ENCODE results near the gene ERVW-1.
"Not testable (repeated sequence)": the region's sequence is repeated elsewhere in the genome, so short reads cannot be mapped to it uniquely, and the experiment has no call there.

Gene ERVW-1

GRCh38 chr7:92489634-92490033 lies 11.9 kb upstream of the ERVW-1 start:
- Histone ChIP-seq H3K27me3 (ENCODE audit: control insufficient read depth in 1 of 2, insufficient read depth in 2 of 2, low read length in 2 of 2) (no peaks in the 10 kb centered on the region), H3K9ac (ENCODE audit: low read length in 2 of 2) (no peak overlapping the region), H3K9me3 (ENCODE audit: control insufficient read depth in 2 of 2, low read length in 2 of 2) (no peaks in the 10 kb centered on the region), H3K4me3 (ENCODE audit: low read length in 2 of 2) (no peak overlapping the region), H3K36me3 (ENCODE audit: control insufficient read depth in 2 of 2, insufficient read depth in 2 of 2, low read length in 2 of 2) (peaks cover 33 to 41% of the 10 kb centered on the region in 2 donors), H3K4me1 (ENCODE audit: control insufficient read depth, insufficient read depth, low read length) (no peaks in the 10 kb centered on the region), H3K27ac (ENCODE audit: low read length) (no peak overlapping the region)

DNA sequence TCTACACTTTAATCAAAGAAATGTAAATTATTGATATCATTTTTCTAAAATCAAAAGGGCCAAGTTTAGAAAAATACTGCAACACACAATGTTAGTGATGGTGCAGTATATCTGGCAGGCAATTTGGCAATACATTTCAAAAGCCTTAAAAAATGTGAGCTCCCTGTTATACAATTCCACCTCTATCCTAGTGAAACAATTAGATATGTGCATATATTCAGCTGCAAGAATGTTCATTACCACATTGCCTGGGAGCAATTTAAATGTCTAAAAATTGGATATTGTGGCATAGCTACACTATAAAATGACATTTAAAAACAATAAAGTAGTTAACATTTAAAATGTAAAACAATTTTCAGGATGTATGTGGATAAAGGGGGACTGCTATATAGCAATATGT lies 10.1 kb upstream of the ERVW-1 start:
- Histone ChIP-seq H3K9me3 (ENCODE audit: control insufficient read depth in 2 of 2, low read length in 2 of 2) (no peaks in the 10 kb centered on the region), H3K9ac (ENCODE audit: low read length in 2 of 2) (no peak overlapping the region), H3K27ac (ENCODE audit: low read length) (no peak overlapping the region), H3K4me3 (ENCODE audit: low read length in 2 of 2) (no peak overlapping the region), H3K4me1 (ENCODE audit: control insufficient read depth, insufficient read depth, low read length) (no peaks in the 10 kb centered on the region), H3K36me3 (ENCODE audit: control insufficient read depth in 2 of 2, insufficient read depth in 2 of 2, low read length in 2 of 2) (peaks cover 27 to 32% of the 10 kb centered on the region in 2 donors), H3K27me3 (ENCODE audit: control insufficient read depth in 1 of 2, insufficient read depth in 2 of 2, low read length in 2 of 2) (no peaks in the 10 kb centered on the region)

DNA sequence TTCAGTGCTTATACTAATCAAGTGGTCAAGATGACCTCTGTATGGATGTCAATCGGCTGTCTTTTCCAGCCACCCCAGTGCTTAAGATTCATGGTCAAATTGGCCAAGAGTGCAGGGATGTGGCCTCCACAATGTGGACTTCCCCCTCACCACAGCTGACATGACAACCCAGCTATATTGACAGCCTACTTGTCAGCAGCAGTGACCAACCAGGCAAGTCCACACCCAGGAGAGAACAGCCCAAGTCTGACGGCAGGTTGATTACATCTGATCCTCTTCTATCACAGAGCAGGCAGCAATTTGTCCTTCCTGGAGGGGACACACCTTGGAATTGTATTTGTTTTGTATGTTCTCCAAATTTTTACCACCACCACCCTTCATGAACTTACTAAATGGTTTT lies 8.2 kb upstream of the ERVW-1 start:
- H3K27ac ChIP-seq (ENCODE audit: low read length) = no peak overlapping the region
- no peak overlapping the region for H3K4me3 ChIP-seq (ENCODE audit: low read length in 2 of 2)
- no peaks in the 10 kb centered on the region for H3K9me3 ChIP-seq (ENCODE audit: control insufficient read depth in 2 of 2, low read length in 2 of 2)
- H3K9ac ChIP-seq (ENCODE audit: low read length in 2 of 2) = no peak overlapping the region
- no peaks in the 10 kb centered on the region for H3K27me3 ChIP-seq (ENCODE audit: control insufficient read depth in 1 of 2, insufficient read depth in 2 of 2, low read length in 2 of 2)
- H3K36me3 ChIP-seq (ENCODE audit: control insufficient read depth in 2 of 2, insufficient read depth in 2 of 2, low read length in 2 of 2) = peaks cover 20 to 22% of the 10 kb centered on the region in 2 donors
- H3K4me1 ChIP-seq (ENCODE audit: control insufficient read depth, insufficient read depth, low read length) = no peaks in the 10 kb centered on the region

DNA sequence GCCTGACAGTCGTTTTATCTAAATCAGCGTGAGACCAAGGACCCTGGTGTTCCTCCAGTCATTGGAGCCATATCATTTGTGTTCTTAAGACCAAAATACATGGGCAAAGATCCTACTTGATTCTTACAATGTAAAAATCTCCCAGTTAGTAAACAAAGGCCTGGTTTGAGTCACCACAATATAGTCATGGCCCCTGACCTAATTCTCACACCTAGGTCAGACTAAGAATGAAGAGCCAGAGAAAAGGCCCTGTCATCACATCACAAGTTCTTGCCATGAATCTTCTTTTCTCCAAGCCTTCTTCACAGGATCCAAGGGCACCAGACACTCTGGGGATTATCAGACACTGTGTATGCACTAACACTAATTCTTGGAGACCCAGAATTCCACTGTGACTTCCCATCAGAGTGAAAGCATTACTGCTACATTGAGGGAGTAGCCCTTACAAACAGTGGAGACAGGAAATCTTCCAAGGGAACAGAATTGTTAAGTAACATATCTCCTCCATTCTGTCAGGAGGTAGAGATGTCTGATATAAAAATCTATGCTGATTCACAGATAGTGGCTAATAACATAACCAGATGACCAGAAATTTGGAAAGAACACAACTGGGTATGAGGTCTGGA lies 7.6 kb upstream of the ERVW-1 start:
- H3K27me3 ChIP-seq (ENCODE audit: control insufficient read depth in 1 of 2, insufficient read depth in 2 of 2, low read length in 2 of 2) = no peaks in the 10 kb centered on the region
- H3K27ac ChIP-seq (ENCODE audit: low read length) = no peak overlapping the region
- no peaks in the 10 kb centered on the region for H3K9me3 ChIP-seq (ENCODE audit: control insufficient read depth in 2 of 2, low read length in 2 of 2)
- no peak overlapping the region for H3K4me3 ChIP-seq (ENCODE audit: low read length in 2 of 2)
- peaks cover 16 to 20% of the 10 kb centered on the region in 2 donors for H3K36me3 ChIP-seq (ENCODE audit: control insufficient read depth in 2 of 2, insufficient read depth in 2 of 2, low read length in 2 of 2)
- H3K9ac ChIP-seq (ENCODE audit: low read length in 2 of 2) = no peak overlapping the region
- H3K4me1 ChIP-seq (ENCODE audit: control insufficient read depth, insufficient read depth, low read length) = no peaks in the 10 kb centered on the region

DNA sequence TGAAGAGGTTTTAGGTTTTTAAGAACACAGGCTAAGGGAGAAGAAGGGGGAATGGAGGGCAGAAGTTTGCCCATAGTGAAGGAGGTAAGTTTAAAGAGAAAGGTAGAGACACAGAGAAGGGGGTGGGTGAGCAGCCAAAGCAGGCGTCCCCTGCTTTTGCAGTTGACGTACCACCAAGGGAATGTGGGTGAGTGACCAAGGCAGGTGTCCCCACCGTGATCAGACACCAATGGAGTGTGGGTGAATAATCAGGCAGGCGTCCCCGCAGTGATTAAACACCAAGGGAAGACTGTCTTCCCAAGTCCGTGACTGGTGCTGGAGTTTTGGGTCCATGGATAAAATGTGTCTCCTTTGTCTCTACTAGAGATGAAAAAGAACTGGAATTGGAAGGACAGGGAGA lies 6.5 kb upstream of the ERVW-1 start:
- H3K4me3 ChIP-seq (ENCODE audit: low read length in 2 of 2); H3K27me3 ChIP-seq (ENCODE audit: control insufficient read depth in 1 of 2, insufficient read depth in 2 of 2, low read length in 2 of 2); H3K27ac ChIP-seq (ENCODE audit: low read length); H3K9me3 ChIP-seq (ENCODE audit: control insufficient read depth in 2 of 2, low read length in 2 of 2); H3K9ac ChIP-seq (ENCODE audit: low read length in 2 of 2); H3K4me1 ChIP-seq (ENCODE audit: control insufficient read depth, insufficient read depth, low read length): not testable (repeated sequence)
- peaks cover 10 to 20% of the 10 kb centered on the region in 2 donors for H3K36me3 ChIP-seq (ENCODE audit: control insufficient read depth in 2 of 2, insufficient read depth in 2 of 2, low read length in 2 of 2)

GRCh38 chr7:92483624-92484023 lies 5.9 kb upstream of the ERVW-1 start:
- H3K36me3 ChIP-seq (ENCODE audit: control insufficient read depth in 2 of 2, insufficient read depth in 2 of 2, low read length in 2 of 2) = peaks cover 8 to 18% of the 10 kb centered on the region in 2 donors
- H3K4me3 ChIP-seq (ENCODE audit: low read length in 2 of 2); H3K27me3 ChIP-seq (ENCODE audit: control insufficient read depth in 1 of 2, insufficient read depth in 2 of 2, low read length in 2 of 2): not testable (repeated sequence)

GRCh38 chr7:92479146-92479545 lies 1.4 kb upstream of the ERVW-1 start:
- not testable (repeated sequence) for H3K9me3 ChIP-seq (ENCODE audit: control insufficient read depth in 2 of 2, low read length in 2 of 2); H3K27me3 ChIP-seq (ENCODE audit: control insufficient read depth in 1 of 2, insufficient read depth in 2 of 2, low read length in 2 of 2); H3K9ac ChIP-seq (ENCODE audit: low read length in 2 of 2); H3K4me1 ChIP-seq (ENCODE audit: control insufficient read depth, insufficient read depth, low read length); H3K27ac ChIP-seq (ENCODE audit: low read length); H3K4me3 ChIP-seq (ENCODE audit: low read length in 2 of 2); H3K36me3 ChIP-seq (ENCODE audit: control insufficient read depth in 2 of 2, insufficient read depth in 2 of 2, low read length in 2 of 2)

More at GRCh38 chr7:92483624-92484023, 5.9 kb upstream of the ERVW-1 start:
- not testable (repeated sequence) for H3K9ac ChIP-seq (ENCODE audit: low read length in 2 of 2); H3K27ac ChIP-seq (ENCODE audit: low read length); H3K4me1 ChIP-seq (ENCODE audit: control insufficient read depth, insufficient read depth, low read length); H3K9me3 ChIP-seq (ENCODE audit: control insufficient read depth in 2 of 2, low read length in 2 of 2)

GRCh38 chr7:92478711-92479110 lies 965 bp upstream of the ERVW-1 start:
- Histone ChIP-seq H3K4me3 (ENCODE audit: low read length in 2 of 2) (no peak overlapping the region), H3K9ac (ENCODE audit: low read length in 2 of 2) (no peak overlapping the region), H3K27me3 (ENCODE audit: control insufficient read depth in 1 of 2, insufficient read depth in 2 of 2, low read length in 2 of 2) (no peaks in the 10 kb centered on the region), H3K4me1 (ENCODE audit: control insufficient read depth, insufficient read depth, low read length) (no peaks in the 10 kb centered on the region), H3K27ac (ENCODE audit: low read length) (no peak overlapping the region), H3K9me3 (ENCODE audit: control insufficient read depth in 2 of 2, low read length in 2 of 2) (no peaks in the 10 kb centered on the region), H3K36me3 (ENCODE audit: control insufficient read depth in 2 of 2, insufficient read depth in 2 of 2, low read length in 2 of 2) (no peaks in the 10 kb centered on the region)

- Histone ChIP-seq H3K27ac (ENCODE audit: low read length) (no peak overlapping the region), H3K4me3 (ENCODE audit: low read length in 2 of 2) (no peak overlapping the region), H3K4me1 (ENCODE audit: control insufficient read depth, insufficient read depth, low read length) (no peaks in the 10 kb centered on the region), H3K36me3 (ENCODE audit: control insufficient read depth in 2 of 2, insufficient read depth in 2 of 2, low read length in 2 of 2) (no peaks in the 10 kb centered on the region), H3K27me3 (ENCODE audit: control insufficient read depth in 1 of 2, insufficient read depth in 2 of 2, low read length in 2 of 2) (no peaks in the 10 kb centered on the region), H3K9ac (ENCODE audit: low read length in 2 of 2) (no peak overlapping the region), H3K9me3 (ENCODE audit: control insufficient read depth in 2 of 2, low read length in 2 of 2) (no peaks in the 10 kb centered on the region)
These were observed 349 bp upstream of the ERVW-1 start for GRCh38 chr7:92478095-92478494.

GRCh38 chr7:92475851-92476590 lies 1.7 kb downstream of the ERVW-1 start:
- H3K36me3 ChIP-seq (ENCODE audit: control insufficient read depth in 2 of 2, insufficient read depth in 2 of 2, low read length in 2 of 2); H3K27ac ChIP-seq (ENCODE audit: low read length); H3K4me3 ChIP-seq (ENCODE audit: low read length in 2 of 2); H3K9me3 ChIP-seq (ENCODE audit: control insufficient read depth in 2 of 2, low read length in 2 of 2); H3K9ac ChIP-seq (ENCODE audit: low read length in 2 of 2); H3K27me3 ChIP-seq (ENCODE audit: control insufficient read depth in 1 of 2, insufficient read depth in 2 of 2, low read length in 2 of 2); H3K4me1 ChIP-seq (ENCODE audit: control insufficient read depth, insufficient read depth, low read length): not testable (repeated sequence)

GRCh38 chr7:92475261-92475770 lies 2.4 kb downstream of the ERVW-1 start:
- H3K27ac ChIP-seq (ENCODE audit: low read length); H3K9me3 ChIP-seq (ENCODE audit: control insufficient read depth in 2 of 2, low read length in 2 of 2); H3K4me3 ChIP-seq (ENCODE audit: low read length in 2 of 2); H3K4me1 ChIP-seq (ENCODE audit: control insufficient read depth, insufficient read depth, low read length); H3K36me3 ChIP-seq (ENCODE audit: control insufficient read depth in 2 of 2, insufficient read depth in 2 of 2, low read length in 2 of 2); H3K27me3 ChIP-seq (ENCODE audit: control insufficient read depth in 1 of 2, insufficient read depth in 2 of 2, low read length in 2 of 2); H3K9ac ChIP-seq (ENCODE audit: low read length in 2 of 2): not testable (repeated sequence)

All from stomach smooth muscle (tissue), 2 donors.